Midbrain (tissue), 1 donor: ENCODE results near the gene SOX8.
A peak's percentile ranks its signal among the peaks of the same experiment; 100 is the strongest.

Source experiments
- DNase-seq: peaks from one replicate; lab custom pipeline; 2025; lab: John Stamatoyannopoulos, UW

The SOX8 gene

GRCh38 chr16:1026784-1027500 is 45.4 kb downstream of the SOX8 start:
- DNase-seq: peak; percentile 40

- DNase-seq: no peak
Observed at GRCh38 chr16:1027501-1027815, 45.9 kb downstream of the SOX8 start.

- DNase-seq: no peak
Observed at GRCh38 chr16:1028056-1028455, 46.5 kb downstream of the SOX8 start.

- no peak for DNase-seq
Observed at GRCh38 chr16:1028524-1029258, 47.1 kb downstream of the SOX8 start.

GRCh38 chr16:1029259-1029545 is 47.6 kb downstream of the SOX8 start:
- DNase-seq: no peak

GRCh38 chr16:1030473-1030901 is 48.9 kb downstream of the SOX8 start:
- peak; percentile 36 for DNase-seq

GRCh38 chr16:1031666-1032065 is 50.1 kb downstream of the SOX8 start:
- DNase-seq: no peak

GRCh38 chr16:1032607-1033006 is 51.0 kb downstream of the SOX8 start:
- no peak for DNase-seq

- DNase-seq: no peak
Observed at GRCh38 chr16:1033128-1033679, 51.6 kb downstream of the SOX8 start.

GRCh38 chr16:1034230-1035065 is 52.9 kb downstream of the SOX8 start:
- DNase-seq: peak; percentile 56

GRCh38 chr16:1035066-1035415 is 53.5 kb downstream of the SOX8 start:
- DNase-seq: peak; percentile 56

- no peak for DNase-seq
Observed at GRCh38 chr16:1036166-1036565, 54.6 kb downstream of the SOX8 start.
